Adrenal gland (tissue), 12 donors: ENCODE measurements around the gene NUDT5. TPM values are rescaled to one million over a fixed set of nuclear protein-coding genes. Genes with fewer than 3 reads are reported as not detected.

ENCODE experiments used
- DNase-seq, 7 donors: peaks; one replicate each; pipeline ENCODE4 v3.0.0-alpha.2; 2019 to 2020
- H3K27ac ChIP-seq, 5 donors: fragments of 200-600 bp; sonication (generic) in 4 of 5; 1 replicate in 3 of 5; 2 replicates in 2 of 5; pipeline versions ENCODE4 v1.5.1 to v1.8.0; 2016 to 2020; ENCODE audit warnings: mild to moderate bottlenecking in 1 of 5
- H3K27me3 ChIP-seq: fragments of 200-600 bp; 2 replicates; pipeline ENCODE4 v1.8.0; 2021
- H3K36me3 ChIP-seq, 2 donors: fragments of 200-600 bp; replicated peaks in 1 of 2; 1 replicate in 1 of 2; 2 replicates in 1 of 2; pipeline versions ENCODE4 v1.5.1 to v1.8.0; 2018 to 2022
- H3K4me1 ChIP-seq, 2 donors: fragments of 200-600 bp; replicated peaks in 1 of 2; 1 replicate in 1 of 2; 2 replicates in 1 of 2; pipeline versions ENCODE4 v1.5.1 to v1.8.0; 2018 to 2021
- H3K4me3 ChIP-seq, 4 donors: fragments of 200-600 bp; sonication (generic) in 3 of 4; one replicate each; pipeline ENCODE4 v1.5.1; 2016 to 2018
- H3K9me3 ChIP-seq, 3 donors: fragments of 200-600 bp; sonication (generic) in 1 of 3; replicated peaks in 1 of 3; 1 replicate in 2 of 3; 2 replicates in 1 of 3; pipeline versions ENCODE4 v1.5.1 to v1.8.0; 2016 to 2021
- CTCF ChIP-seq, 6 experiments: fragments of 450-650 bp in 4 of 6; fragments of 200-600 bp in 2 of 6; sonication (generic) in 1 of 6; IDR thresholded peaks; 1 replicate in 5 of 6; 2 replicates in 1 of 6; pipeline versions ENCODE4 v1.5.1 to v1.8.0; 2016 to 2021; ENCODE audit warnings: antibody characterized with exemption in 6 of 6, mild to moderate bottlenecking in 2 of 6, moderate library complexity in 1 of 6
- POLR2A ChIP-seq, 2 donors: fragments of 450-650 bp; IDR thresholded peaks; one replicate each; pipeline ENCODE4 v1.6.1; 2017; ENCODE audit warnings: antibody characterized with exemption in 2 of 2, mild to moderate bottlenecking in 2 of 2, moderate library complexity in 1 of 2
- WGBS, 4 donors: extraction: QIAGEN DNeasy Blood & Tissue Kit in 2 of 4; methylation state at CpG; one replicate each; pipeline versions ENCODE4 v1.1.5 to v1.1.7; 2013 to 2017; 5-methylcytosine and 5-hydroxymethylcytosine counted together
- intact Hi-C, 2 donors: fragments of 100-400 bp; cut with DNase I; formaldehyde crosslinking; loops; one replicate each; pipeline versions ENCODE4 v1.14.1 to v1.15.0; 2022 to 2023
- polyA plus RNA-seq, 3 donors: library from polyadenylated mRNA; stranded (reverse); fragments of 200-250 nt in 2 of 3; fragments of 350-450 nt in 1 of 3; fragmentation: Illumina TruSeq in 1 of 3; extraction: RNeasy Lipid Tissue Mini Kit (QIAGEN cat#74804) in 1 of 3; gene quantifications; one replicate each; pipeline ENCODE4 v1.2.3, GENCODE V29; 2013 to 2014
- total RNA-seq, 9 donors: library from RNA; depleted of rRNA in 4 of 9; stranded (reverse); fragments of >200 nt in 4 of 9; fragments of 120-200 nt in 1 of 9; fragmentation: NEBNext Ultra II Directional in 1 of 9; extraction: Animal tissue kit (Norgen Biotek cat#: 25700) in 1 of 9; gene quantifications; one replicate each; pipeline versions ENCODE4 v1.1.0 to v1.2.4, GENCODE V29; 2013 to 2023
- donor health status: healthy with polysubstance abuse.
- donor health status: Bipolar disorder and iron deficiency.
- donor health status: DM: yes; HTN: yes; CAD: no.
- donor health status: DM: no; HTN: no; CAD: no.
- donor health status: DM: no; HTN: no; CAD: no.
- donor health status: DM: yes; HTN: yes; CAD: no.

Gene NUDT5
- total and polyA plus RNA-seq, 12 donors: 25.3 to 84.3 (median 46.3) TPM

GRCh38 chr10:12154516-12154915, 41.2 kb downstream of the NUDT5 start:
- no peak overlapping the region for H3K27ac ChIP-seq
- WGBS, 4 donors: 90 to 93% (median 92%) methylated on average over 6 of the region's 6 CpGs
- no peak overlapping the region for H3K4me3 ChIP-seq
- H3K9me3 ChIP-seq: no peaks in the 10 kb centered on the region
- no peaks in the 10 kb centered on the region for H3K4me1 ChIP-seq
- intact Hi-C loops: no loop called here
- no peak for DNase-seq
- no peaks in the 10 kb centered on the region for H3K27me3 ChIP-seq
- H3K36me3 ChIP-seq: peaks cover 0 to 24% of the 10 kb centered on the region in 2 donors
- TF ChIP-seq POLR2A (IDR thresholded peaks at IDR 0.05) (no peak), CTCF (IDR thresholded peaks at IDR 0.05) (no peak)

- H3K27ac ChIP-seq: no peak overlapping the region
- WGBS, 4 donors: 72 to 95% (median 88%) methylated on average over 4 of the region's 4 CpGs
- intact Hi-C loops: no loop called here
- TF ChIP-seq CTCF (IDR thresholded peaks at IDR 0.05) (no peak), POLR2A (IDR thresholded peaks at IDR 0.05) (no peak)
- H3K27me3 ChIP-seq: no peaks in the 10 kb centered on the region
- no peaks in the 10 kb centered on the region for H3K4me1 ChIP-seq
- no peaks in the 10 kb centered on the region for H3K9me3 ChIP-seq
- no peak overlapping the region for H3K4me3 ChIP-seq
- H3K36me3 ChIP-seq: peaks cover 0 to 11% of the 10 kb centered on the region in 2 donors
- no peak for DNase-seq
Measured at GRCh38 chr10:12150163-12150562, 45.5 kb downstream of the NUDT5 start.

GRCh38 chr10:12144538-12144937, 51.2 kb downstream of the NUDT5 start:
- H3K27ac ChIP-seq: no peak overlapping the region
- 94 to 100% (median 98%) methylated on average over 3 of the region's 3 CpGs for WGBS, 4 donors
- DNase-seq: no peak
- H3K4me1 ChIP-seq: no peaks in the 10 kb centered on the region
- no peak overlapping the region for H3K4me3 ChIP-seq
- no peak for TF ChIP-seq CTCF (IDR thresholded peaks at IDR 0.05)
- TF ChIP-seq POLR2A (IDR thresholded peaks at IDR 0.05): no peak
- peaks cover 0 to 27% of the 10 kb centered on the region in 2 donors for H3K36me3 ChIP-seq
- intact Hi-C loops: no loop called here
- H3K27me3 ChIP-seq: no peaks in the 10 kb centered on the region
- no peaks in the 10 kb centered on the region for H3K9me3 ChIP-seq

GRCh38 chr10:12140038-12140437, 55.7 kb downstream of the NUDT5 start:
- Histone ChIP-seq H3K27ac (no peak overlapping the region), H3K36me3 (peaks cover 0 to 53% of the 10 kb centered on the region in 2 donors), H3K27me3 (no peaks in the 10 kb centered on the region), H3K9me3 (no peaks in the 10 kb centered on the region), H3K4me1 (no peaks in the 10 kb centered on the region), H3K4me3 (no peak overlapping the region)
- 58 to 94% (median 90%) methylated on average over 1 of the region's 1 CpG for WGBS, 4 donors
- intact Hi-C loops: no loop called here
- DNase-seq: no peak
- no peak for TF ChIP-seq POLR2A (IDR thresholded peaks at IDR 0.05)
- no peak for TF ChIP-seq CTCF (IDR thresholded peaks at IDR 0.05)
